LNCaP clone FGC (cell line): ENCODE results near the gene PELI3.

Source experiments
- DNase-seq: peaks from one replicate; pipeline ENCODE4 v3.0.0-alpha.2; 2011; ENCODE audit warnings: low read depth
- H3K4me3 ChIP-seq: 2 replicates; pipeline ENCODE4 v1.5.1; 2011; ENCODE audit warnings: mild to moderate bottlenecking, low read depth, low read length, control low read depth
- TF ChIP-seq, protein P1 (sequence below): IDR thresholded peaks from 2 replicates; pipeline ENCODE4 v1.5.1; 2012; ENCODE audit warnings: mild to moderate bottlenecking; ENCODE audit not compliant: control insufficient read depth, insufficient read depth; ENCODE audit errors: extremely low read depth

PELI3 gene

DNA sequence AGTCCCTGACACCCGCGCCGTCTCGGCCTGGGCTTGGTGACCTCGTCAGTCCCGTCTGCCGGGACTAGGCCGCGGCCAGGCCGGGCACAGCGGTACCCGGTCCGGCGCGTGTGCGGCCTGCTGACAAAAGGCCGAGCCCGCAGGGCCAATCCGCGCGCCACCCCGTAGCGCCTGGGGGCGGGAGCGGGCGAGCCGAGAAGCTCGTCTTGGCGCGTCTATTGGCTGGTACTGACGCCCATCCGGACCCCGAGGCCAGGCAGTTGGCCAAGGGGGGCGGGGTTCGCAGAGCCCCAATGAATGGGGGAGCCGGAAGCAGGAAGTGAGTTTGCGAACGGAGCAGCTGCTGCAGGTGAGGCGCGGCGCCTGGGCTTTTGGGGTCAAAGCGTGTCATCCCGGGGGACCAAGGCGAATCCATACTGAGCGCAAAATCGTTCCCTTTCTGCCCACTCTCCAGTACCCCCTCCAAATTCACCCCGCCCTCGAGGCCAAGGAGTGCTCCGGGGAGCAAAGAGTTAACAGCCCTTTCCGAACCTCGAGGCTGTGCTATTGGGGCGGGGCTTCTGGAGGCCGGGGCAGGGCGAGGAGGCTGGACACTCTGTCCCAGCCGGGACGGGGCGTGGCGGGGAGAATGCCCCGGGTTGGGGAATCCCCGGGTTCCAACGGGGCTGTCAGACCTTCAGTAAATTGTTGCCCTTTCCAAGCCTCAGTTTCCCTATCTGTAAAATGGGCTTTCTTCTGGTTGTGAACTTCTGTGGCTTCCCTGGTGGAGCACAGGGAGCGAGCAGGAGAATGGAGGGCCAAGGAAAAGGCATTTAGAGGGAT is 13.6 kb downstream of the PELI3 start, which contains the start of gene DPP3:
TSS of gene DPP3 (plus strand) at position 318 of the 822 bp plus-strand sequence. CDS start 1,767 bp downstream, outside the sequence.
- DNase-seq, result peak; percentile 89
- H3K4me3 ChIP-seq, result peak within 1 kb of the TSS; percentile 78
- TF ChIP-seq, protein P1, sequence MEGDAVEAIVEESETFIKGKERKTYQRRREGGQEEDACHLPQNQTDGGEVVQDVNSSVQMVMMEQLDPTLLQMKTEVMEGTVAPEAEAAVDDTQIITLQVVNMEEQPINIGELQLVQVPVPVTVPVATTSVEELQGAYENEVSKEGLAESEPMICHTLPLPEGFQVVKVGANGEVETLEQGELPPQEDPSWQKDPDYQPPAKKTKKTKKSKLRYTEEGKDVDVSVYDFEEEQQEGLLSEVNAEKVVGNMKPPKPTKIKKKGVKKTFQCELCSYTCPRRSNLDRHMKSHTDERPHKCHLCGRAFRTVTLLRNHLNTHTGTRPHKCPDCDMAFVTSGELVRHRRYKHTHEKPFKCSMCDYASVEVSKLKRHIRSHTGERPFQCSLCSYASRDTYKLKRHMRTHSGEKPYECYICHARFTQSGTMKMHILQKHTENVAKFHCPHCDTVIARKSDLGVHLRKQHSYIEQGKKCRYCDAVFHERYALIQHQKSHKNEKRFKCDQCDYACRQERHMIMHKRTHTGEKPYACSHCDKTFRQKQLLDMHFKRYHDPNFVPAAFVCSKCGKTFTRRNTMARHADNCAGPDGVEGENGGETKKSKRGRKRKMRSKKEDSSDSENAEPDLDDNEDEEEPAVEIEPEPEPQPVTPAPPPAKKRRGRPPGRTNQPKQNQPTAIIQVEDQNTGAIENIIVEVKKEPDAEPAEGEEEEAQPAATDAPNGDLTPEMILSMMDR, result no peak

DNA sequence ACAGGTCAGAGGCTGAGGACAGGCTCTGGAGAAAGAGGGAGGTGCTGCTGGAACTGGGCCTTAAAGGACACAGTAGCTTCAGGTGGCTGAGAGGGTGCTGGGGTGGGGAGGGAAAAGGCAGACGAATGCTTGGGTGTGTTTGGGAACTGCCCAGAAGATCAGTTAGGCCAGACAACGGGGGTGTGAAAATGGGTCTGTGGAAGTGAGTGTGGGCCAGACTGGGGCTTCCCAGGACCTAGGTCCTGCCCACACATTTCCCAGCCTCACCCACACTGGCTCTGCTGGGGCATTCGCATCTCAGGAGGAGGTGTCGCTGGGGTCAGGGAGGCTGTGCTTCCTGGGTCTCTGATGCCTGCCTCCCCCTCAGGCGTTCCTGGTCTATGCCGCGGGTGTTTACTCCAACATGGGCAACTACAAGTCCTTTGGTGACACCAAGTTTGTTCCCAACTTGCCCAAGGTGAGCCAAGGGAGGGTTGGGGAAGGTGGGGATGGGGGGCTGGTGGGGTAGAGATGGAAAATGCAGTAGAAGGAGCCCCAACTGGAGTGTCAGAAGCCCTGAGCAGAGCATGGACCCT is 18.2 kb downstream of the PELI3 start:
- DNase-seq, result no peak
- TF ChIP-seq, protein P1, result no peak
- no peak overlapping the region for H3K4me3 ChIP-seq

DNA sequence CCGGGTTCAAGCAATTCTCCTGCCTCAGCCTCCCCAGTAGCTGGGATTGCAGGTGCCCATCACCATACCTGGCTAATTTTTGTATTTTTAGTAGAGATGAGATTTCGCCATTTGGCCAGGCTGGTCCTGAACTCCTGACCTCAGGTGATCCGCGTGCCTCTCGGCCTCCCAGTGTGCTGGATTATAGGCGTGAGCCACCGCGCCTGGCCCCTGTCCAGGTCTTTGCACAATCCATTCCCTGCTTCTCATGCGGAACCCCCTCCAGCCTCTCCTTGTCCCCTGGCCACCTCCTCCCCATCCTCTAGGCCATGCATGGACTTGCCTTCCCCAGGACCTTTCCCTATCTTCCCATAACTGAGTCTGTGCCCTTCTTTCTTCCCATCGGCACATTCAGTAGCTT is 22.3 kb downstream of the PELI3 start:
- no peak for DNase-seq
- H3K4me3 ChIP-seq, result no peak overlapping the region
- TF ChIP-seq, protein P1, result no peak

DNA sequence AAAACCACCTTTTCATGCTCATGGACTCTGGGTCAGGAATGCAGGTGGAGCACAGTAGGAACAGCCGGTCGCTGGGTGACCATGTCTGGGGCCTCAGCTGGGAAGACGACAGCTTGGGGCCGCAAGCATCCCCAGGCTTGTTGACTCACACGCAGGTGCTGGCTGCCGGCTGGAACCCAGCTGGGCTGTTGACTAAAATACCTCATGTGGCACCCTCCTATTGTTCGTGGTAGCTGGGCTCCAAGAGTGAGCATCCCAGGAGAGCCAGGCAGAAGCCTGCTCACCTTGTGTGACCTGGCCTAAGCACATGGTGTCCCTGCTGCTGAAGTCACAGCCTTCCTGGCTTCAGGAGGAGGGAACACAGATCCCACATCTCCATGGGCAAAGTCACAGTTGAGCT is 22.9 kb downstream of the PELI3 start:
- no peak overlapping the region for H3K4me3 ChIP-seq
- TF ChIP-seq, protein P1, result no peak
- no peak for DNase-seq

DNA sequence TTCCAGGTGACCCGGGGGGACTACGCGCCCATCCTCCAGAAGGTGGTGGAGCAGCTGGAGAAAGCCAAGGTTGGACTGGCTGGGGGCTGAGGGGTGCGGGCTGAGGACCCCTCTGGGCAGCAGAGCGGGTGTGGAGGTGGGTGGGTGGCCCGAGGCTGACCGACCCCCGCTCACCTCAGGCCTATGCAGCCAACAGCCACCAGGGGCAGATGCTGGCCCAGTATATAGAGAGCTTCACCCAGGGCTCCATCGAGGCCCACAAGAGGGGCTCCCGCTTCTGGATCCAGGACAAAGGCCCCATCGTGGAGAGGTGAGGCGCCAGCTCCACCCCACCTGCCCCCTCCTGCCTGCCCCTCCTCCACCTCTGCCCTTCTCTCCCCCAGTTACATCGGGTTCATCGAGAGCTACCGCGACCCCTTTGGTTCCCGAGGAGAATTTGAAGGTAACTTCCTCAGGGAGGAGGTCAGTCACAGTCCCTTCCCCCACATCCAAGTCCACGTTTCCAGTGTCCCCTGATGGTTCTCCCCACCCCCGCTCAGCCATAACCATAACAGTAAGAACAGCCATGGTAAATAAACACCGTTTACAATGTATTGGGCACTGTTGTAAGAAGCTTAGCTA is 24.7 kb downstream of the PELI3 start:
- no peak overlapping the region for H3K4me3 ChIP-seq
- TF ChIP-seq, protein P1, result peak; percentile 28
- DNase-seq, result no peak

DNA sequence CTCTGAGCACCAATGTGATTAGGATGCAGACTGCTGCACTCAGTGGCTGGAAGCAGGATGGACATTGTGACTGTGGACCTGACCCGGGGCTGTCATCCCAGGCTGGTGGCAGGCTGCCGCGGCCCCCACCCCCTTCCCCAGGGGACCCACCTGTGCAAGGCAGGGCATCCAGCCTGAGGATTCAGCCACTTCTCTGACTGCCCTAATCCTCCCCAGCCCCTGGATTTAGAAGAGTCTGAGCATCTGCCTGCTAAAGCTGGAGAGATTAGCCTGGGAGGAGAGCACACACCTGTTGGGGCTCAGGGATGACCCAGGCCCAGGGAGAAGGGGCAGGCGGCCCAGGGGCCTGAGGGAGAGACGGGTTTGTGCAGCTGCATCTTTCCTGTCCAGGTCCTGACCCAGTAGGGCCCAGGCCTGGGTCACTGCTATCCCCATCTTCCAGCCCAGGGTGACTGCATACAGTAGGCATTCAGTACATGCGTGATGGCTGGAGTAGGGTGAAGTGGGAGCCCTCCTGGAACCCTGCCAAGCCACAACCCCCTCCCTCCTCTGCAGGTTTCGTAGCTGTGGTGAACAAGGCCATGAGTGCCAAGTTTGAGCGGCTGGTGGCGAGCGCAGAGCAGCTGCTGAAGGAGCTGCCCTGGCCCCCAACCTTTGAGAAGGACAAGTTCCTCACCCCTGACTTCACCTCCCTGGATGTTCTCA is 25.6 kb downstream of the PELI3 start:
- no peak overlapping the region for H3K4me3 ChIP-seq
- DNase-seq, result no peak
- TF ChIP-seq, protein P1, result no peak
